Neuron (in vitro differentiated cells): Measurements from ENCODE around the gene NLE1.
"Not testable (repeated sequence)": the region's sequence is repeated elsewhere in the genome, so short reads cannot be mapped to it uniquely, and the experiment has no call there.

ENCODE experiments used
- H2AFZ ChIP-seq: one replicate; pipeline ENCODE4 v1.6.1; 2013; ENCODE audit warnings: low read depth, mild to moderate bottlenecking, inconsistent platforms, low read length, moderate library complexity
- H3K27me3 ChIP-seq: one replicate; pipeline ENCODE4 v1.6.1; 2013; ENCODE audit warnings: low read length; ENCODE audit not compliant: insufficient read depth
- H3K36me3 ChIP-seq: one replicate; pipeline ENCODE4 v1.6.1; 2013; ENCODE audit warnings: low read length; ENCODE audit not compliant: insufficient read depth
- H3K4me1 ChIP-seq: one replicate; pipeline ENCODE4 v1.6.1; 2013; ENCODE audit warnings: low read length; ENCODE audit not compliant: insufficient read depth
- H3K4me3 ChIP-seq: 2 replicates; pipeline ENCODE4 v1.5.1; 2013; ENCODE audit warnings: mild to moderate bottlenecking, low read length, moderate library complexity
- H3K9me3 ChIP-seq: one replicate; pipeline ENCODE4 v1.6.1; 2013; ENCODE audit warnings: low read length

The NLE1 gene

GRCh38 chr17:35132099-35132498 is 10.0 kb downstream of the NLE1 start:
- H3K4me3 ChIP-seq, result no peak overlapping the region
- no peaks in the 10 kb centered on the region for H3K4me1 ChIP-seq
- H2AFZ ChIP-seq, result no peak overlapping the region
- no peaks in the 10 kb centered on the region for H3K9me3 ChIP-seq
- no peaks in the 10 kb centered on the region for H3K27me3 ChIP-seq
- H3K36me3 ChIP-seq, result peaks cover 68% of the 10 kb centered on the region

DNA sequence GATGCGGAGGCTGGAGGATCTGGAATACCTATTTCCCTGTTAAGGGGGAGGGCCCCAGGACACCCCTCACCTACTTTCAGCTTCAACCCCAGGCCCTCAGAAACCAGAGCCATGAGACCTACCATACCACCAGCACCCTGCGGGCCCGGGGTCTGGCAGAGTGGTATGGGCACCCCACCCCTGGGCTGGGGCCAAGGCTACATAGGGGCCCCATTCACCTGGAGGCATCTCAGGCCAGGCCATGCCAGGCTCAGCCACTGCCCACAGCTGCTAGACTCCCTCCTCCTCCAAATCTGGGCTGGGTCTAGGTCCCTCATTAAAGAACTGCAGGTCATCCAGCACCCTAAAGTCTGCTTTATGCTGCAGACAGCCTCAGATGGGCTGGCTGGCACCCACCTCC is 11.7 kb downstream of the NLE1 start:
- Histone ChIP-seq H3K9me3 (no peaks in the 10 kb centered on the region), H3K4me3 (no peak overlapping the region), H3K27me3 (no peaks in the 10 kb centered on the region), H3K36me3 (peaks cover 50% of the 10 kb centered on the region), H2AFZ (no peak overlapping the region), H3K4me1 (no peaks in the 10 kb centered on the region)

DNA sequence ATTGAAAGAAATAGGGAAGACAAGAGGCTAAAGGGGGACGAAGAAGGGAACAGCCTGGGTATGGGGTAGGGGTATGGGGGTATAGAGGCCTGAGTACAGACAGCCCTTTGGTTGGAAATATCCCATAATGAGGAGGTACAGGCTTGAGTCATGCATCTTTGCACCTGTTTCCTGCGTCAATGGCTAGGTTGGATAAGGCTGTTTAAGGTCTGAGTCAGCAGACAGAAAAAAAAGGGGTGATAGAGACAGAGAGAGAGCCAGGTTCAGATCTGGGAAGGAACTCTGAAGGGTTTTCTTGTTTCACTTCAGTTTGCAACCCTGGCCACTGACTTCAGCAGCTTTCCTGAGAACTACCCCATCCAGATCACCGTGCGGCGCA is 12.1 kb downstream of the NLE1 start:
- Histone ChIP-seq H3K27me3 (no peaks in the 10 kb centered on the region), H3K4me1 (no peaks in the 10 kb centered on the region), H2AFZ (no peak overlapping the region), H3K4me3 (no peak overlapping the region), H3K9me3 (no peaks in the 10 kb centered on the region), H3K36me3 (peaks cover 46% of the 10 kb centered on the region)

DNA sequence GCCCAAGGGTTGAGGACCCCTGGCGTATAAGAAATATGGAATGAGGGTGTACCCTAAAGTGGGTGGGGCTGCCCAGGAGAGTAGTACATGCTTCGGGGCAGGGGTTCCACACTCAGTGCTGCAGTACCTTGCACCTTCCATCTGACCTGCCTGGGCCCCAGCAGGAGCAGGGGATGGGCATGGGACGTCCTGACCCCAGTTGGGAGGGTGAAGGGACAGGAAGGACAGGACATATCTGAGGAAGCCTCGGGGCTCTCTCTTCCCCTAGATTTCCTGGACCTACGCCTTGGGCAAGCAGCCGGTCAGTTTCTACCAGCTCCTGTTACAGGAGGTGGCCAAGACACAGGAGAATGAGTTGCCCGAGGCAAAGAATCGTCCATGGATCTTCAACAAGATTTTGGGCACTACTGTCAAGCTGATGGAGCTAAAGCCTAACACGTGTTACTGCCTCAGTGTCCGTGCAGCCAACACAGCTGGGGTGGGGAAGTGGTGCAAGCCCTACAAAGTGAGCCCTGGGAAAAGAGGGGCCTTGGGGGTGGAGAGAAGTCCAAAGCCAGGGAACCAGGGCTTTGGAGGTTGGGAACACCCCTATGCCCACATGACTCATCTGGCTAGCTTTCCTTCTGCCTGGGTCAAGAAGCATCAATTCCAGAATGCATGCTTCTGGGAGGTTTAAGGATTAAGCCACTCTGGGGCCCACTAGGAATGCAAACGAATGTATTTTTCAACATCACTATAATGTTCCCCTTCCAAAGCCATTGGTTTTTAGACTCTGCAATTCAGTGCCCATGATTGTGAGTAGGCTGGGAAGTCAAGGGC is 12.7 kb downstream of the NLE1 start:
- Histone ChIP-seq H3K4me1 (no peaks in the 10 kb centered on the region), H2AFZ (no peak overlapping the region), H3K9me3 (no peaks in the 10 kb centered on the region), H3K36me3 (peaks cover 40% of the 10 kb centered on the region), H3K4me3 (no peak overlapping the region), H3K27me3 (no peaks in the 10 kb centered on the region)

- no peaks in the 10 kb centered on the region for H3K4me1 ChIP-seq
- H3K4me3 ChIP-seq, result no peak overlapping the region
- no peaks in the 10 kb centered on the region for H3K27me3 ChIP-seq
Measured at GRCh38 chr17:35127751-35128514, 14.2 kb downstream of the NLE1 start.

GRCh38 chr17:35121315-35121714 is 20.8 kb downstream of the NLE1 start, which contains the start of gene FNDC8:
Gene FNDC8 (plus strand): TSS chr17:35121615. CDS start chr17:35121694, 79 bp downstream.
- Histone ChIP-seq H3K4me1 (peaks cover 3% of the 10 kb centered on the region), H3K36me3 (no peaks in the 10 kb centered on the region), H3K27me3 (no peaks in the 10 kb centered on the region)

More at GRCh38 chr17:35127751-35128514, 14.2 kb downstream of the NLE1 start:
- Histone ChIP-seq H3K9me3 (no peaks in the 10 kb centered on the region), H3K36me3 (peaks cover 28% of the 10 kb centered on the region), H2AFZ (no peak overlapping the region)

GRCh38 chr17:35119370-35120165 is 22.5 kb downstream of the NLE1 start, which contains the start of gene RAD51D:
Gene RAD51D (minus strand): TSS chr17:35119860. CDS start chr17:35119613, 247 bp downstream.
- H3K36me3 ChIP-seq, result no peaks in the 10 kb centered on the region
- peaks cover 3% of the 10 kb centered on the region for H3K4me1 ChIP-seq
- no peaks in the 10 kb centered on the region for H3K9me3 ChIP-seq
- no peaks in the 10 kb centered on the region for H3K27me3 ChIP-seq
- H3K4me3 ChIP-seq, result peak within 1 kb of the TSS; percentile 61
- peak within 1 kb of the TSS; percentile 91 for H2AFZ ChIP-seq

More at GRCh38 chr17:35121315-35121714, 20.8 kb downstream of the NLE1 start, which contains the start of gene FNDC8:
- no peak within 1 kb of the TSS for H2AFZ ChIP-seq
- no peaks in the 10 kb centered on the region for H3K9me3 ChIP-seq
- H3K4me3 ChIP-seq, result no peak within 1 kb of the TSS

DNA sequence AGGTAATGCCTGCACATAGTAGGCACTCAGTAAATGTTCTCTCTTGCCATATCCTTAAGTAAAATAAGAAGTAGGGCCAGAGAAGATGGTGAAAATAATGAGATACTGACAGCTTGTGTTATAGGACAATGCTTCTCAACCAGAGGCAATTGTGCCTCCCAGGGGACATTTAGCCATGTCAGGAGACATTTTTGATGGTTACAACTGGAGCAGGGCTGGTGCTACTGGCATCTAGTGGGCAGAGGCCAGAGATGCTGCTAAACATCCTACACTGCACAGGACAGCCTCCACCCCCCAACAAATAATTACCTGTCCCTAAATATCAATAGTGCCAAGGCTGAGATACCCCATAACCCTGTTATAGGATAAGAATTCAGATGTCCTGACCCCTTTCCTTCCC is 24.1 kb downstream of the NLE1 start:
- Histone ChIP-seq H3K27me3 (no peaks in the 10 kb centered on the region), H3K4me3 (no peak overlapping the region), H2AFZ (no peak overlapping the region), H3K36me3 (no peaks in the 10 kb centered on the region), H3K4me1 (peaks cover 3% of the 10 kb centered on the region), H3K9me3 (no peaks in the 10 kb centered on the region)

GRCh38 chr17:35116845-35117244 is 25.3 kb downstream of the NLE1 start:
- Histone ChIP-seq H3K9me3 (no peaks in the 10 kb centered on the region), H3K27me3 (no peaks in the 10 kb centered on the region), H2AFZ (no peak overlapping the region), H3K36me3 (no peaks in the 10 kb centered on the region), H3K4me3 (no peak overlapping the region), H3K4me1 (peaks cover 3% of the 10 kb centered on the region)

DNA sequence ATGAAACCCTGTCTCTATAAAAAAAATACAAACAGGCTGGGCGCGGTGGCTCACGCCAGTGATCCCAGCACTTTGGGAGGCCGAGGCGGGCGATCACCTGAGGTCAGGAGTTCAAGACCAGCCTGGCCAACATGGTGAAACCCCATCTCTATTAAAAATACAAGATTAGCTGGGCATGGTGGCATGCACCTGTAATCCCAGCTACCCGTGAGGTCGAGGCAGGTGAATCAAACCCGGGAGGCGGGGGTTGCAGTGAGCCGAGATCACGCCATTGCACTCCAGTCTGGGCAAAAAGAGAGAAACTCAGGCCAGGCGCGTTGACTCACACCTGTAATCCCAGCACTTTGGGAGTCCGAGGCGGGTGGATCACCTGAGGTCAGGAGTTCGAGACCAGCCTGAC is 31.3 kb downstream of the NLE1 start:
- not testable (repeated sequence) for H3K9me3 ChIP-seq, H2AFZ ChIP-seq, H3K4me3 ChIP-seq, H3K4me1 ChIP-seq, H3K27me3 ChIP-seq
- peaks cover 12% of the 10 kb centered on the region for H3K36me3 ChIP-seq

DNA sequence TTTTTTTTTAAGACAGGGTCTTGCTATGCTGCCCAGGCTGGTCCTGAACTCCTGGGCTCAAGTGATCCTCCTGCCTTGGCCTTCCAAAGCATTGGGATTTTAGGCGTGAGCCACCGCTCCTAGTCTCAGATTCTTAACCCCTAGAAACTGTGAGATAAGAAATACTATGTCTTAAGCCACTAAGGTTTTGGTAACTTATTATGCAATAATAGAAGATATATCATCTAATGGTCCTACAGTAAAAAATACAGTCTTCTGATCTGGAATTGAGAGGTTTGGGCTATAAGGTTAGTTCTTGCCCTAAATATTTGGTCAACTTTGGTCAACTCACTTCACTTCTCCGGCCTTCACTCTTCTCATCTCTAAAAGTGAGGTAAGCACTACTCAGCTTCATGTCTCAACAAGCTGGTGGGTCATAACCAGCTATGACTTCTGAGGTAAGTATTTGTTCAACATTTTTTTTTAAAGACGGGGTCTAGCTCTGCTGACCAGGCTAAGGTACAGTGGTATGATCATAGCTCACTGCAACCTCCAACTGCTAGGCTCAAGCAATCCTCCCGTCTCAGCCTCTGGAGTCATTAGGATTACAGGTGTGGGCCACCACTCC is 37.2 kb downstream of the NLE1 start:
- Histone ChIP-seq H3K36me3 (peaks cover 29% of the 10 kb centered on the region), H3K4me1 (no peaks in the 10 kb centered on the region), H3K4me3 (no peak overlapping the region), H2AFZ (no peak overlapping the region), H3K9me3 (no peaks in the 10 kb centered on the region), H3K27me3 (no peaks in the 10 kb centered on the region)

DNA sequence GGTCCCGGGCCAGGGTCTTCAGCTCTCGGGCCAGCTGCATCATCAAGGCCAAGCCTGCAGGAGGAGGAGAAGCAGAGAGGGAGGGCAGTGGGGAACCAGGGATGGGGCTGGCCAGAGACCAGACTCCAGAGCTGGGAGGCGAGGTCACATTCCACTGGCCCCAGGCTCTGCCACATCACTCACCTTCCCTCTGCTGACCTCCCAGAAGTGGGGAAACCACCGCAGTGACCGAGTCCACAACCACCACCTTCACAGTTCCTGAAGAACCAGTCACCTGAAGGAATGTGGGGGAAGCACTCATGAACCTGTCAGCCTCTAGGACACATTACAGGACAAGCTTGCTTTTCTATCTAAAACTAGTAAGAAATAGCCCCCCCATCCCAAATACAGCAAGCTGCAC is 38.8 kb downstream of the NLE1 start:
- H3K36me3 ChIP-seq, result peaks cover 36% of the 10 kb centered on the region
- no peaks in the 10 kb centered on the region for H3K4me1 ChIP-seq

More for the DNA sequence above, 38.8 kb downstream of the NLE1 start:
- no peak overlapping the region for H2AFZ ChIP-seq
- H3K9me3 ChIP-seq, result no peaks in the 10 kb centered on the region
- H3K27me3 ChIP-seq, result no peaks in the 10 kb centered on the region
- no peak overlapping the region for H3K4me3 ChIP-seq
